Upper lobe of left lung (tissue), 6 donors: ENCODE results near the gene TCP11. TPM values are rescaled to one million over a fixed set of nuclear protein-coding genes. Genes with fewer than 3 reads are reported as not detected.

Experiments
- ATAC-seq, 2 donors: fragments of 200-7000 bp; cut with Tn5 transposase; one replicate each; pipeline ENCODE4 v1.9.1; 2022; ENCODE audit warnings: mild to moderate bottlenecking in 2 of 2, moderate library complexity in 2 of 2; ENCODE audit not compliant: low FRiP score in 2 of 2
- DNase-seq, 2 donors: peaks; one replicate each; pipeline ENCODE4 v3.0.0-alpha.2; 2019 to 2020
- H3K27ac ChIP-seq, 4 donors: fragments of 200-600 bp; sonication (generic); one replicate each; pipeline ENCODE4 v1.5.1; 2016 to 2019
- H3K27me3 ChIP-seq, 4 donors: fragments of 200-600 bp; sonication (generic); one replicate each; pipeline ENCODE4 v1.5.1; 2017 to 2019
- H3K36me3 ChIP-seq, 4 donors: fragments of 200-600 bp; sonication (generic); one replicate each; pipeline ENCODE4 v1.5.1; 2016 to 2019
- H3K4me1 ChIP-seq, 4 donors: fragments of 200-600 bp; sonication (generic); one replicate each; pipeline ENCODE4 v1.5.1; 2018 to 2019
- H3K4me3 ChIP-seq, 4 donors: fragments of 200-600 bp; sonication (generic); one replicate each; pipeline ENCODE4 v1.5.1; 2017 to 2019; ENCODE audit warnings: mild to moderate bottlenecking in 2 of 4, moderate library complexity in 1 of 4
- H3K9me3 ChIP-seq, 4 donors: fragments of 200-600 bp; sonication (generic); one replicate each; pipeline ENCODE4 v1.5.1; 2018 to 2019
- EP300 ChIP-seq, 4 donors: sonication (generic); formaldehyde crosslinking; IDR thresholded peaks; one replicate each; pipeline ENCODE4 v1.5.1; 2017; ENCODE audit warnings: antibody characterized with exemption in 4 of 4, control low read depth in 2 of 4
- POLR2A ChIP-seq, 4 donors: fragments of 450-650 bp; IDR thresholded peaks; one replicate each; pipeline ENCODE4 v1.5.1; 2016 to 2017; ENCODE audit warnings: antibody characterized with exemption in 4 of 4, mild to moderate bottlenecking in 2 of 4
- POLR2AphosphoS5 ChIP-seq, 2 donors: sonication (generic); formaldehyde crosslinking; IDR thresholded peaks; one replicate each; pipeline ENCODE4 v1.5.1; 2017; ENCODE audit warnings: antibody characterized with exemption in 2 of 2
- WGBS, 2 donors: methylation state at CpG; one replicate each; pipeline ENCODE4 v1.1.5; 2017 to 2018; 5-methylcytosine and 5-hydroxymethylcytosine counted together
- total RNA-seq, 6 donors: library from RNA; depleted of rRNA in 4 of 6; stranded (reverse); fragments of >200 nt in 4 of 6; gene quantifications; one replicate each; pipeline versions ENCODE4 v1.1.0 to v1.2.1, GENCODE V29; 2016 to 2021
- TF ChIP-seq, protein P1 (sequence below), 6 experiments: fragments of 450-650 bp in 4 of 6; fragments of 200-600 bp in 2 of 6; sonication (generic) in 2 of 6; IDR thresholded peaks; one replicate each; pipeline ENCODE4 v1.5.1; 2016 to 2019; ENCODE audit warnings: antibody characterized with exemption in 6 of 6
- donor health status: DM: no; HTN: no; CAD: no; lungs with moderate emphysema.
- donor health status: DM: no; HTN: yes; CAD: no; lungs with severe emphysema.

The TCP11 gene
- total RNA-seq, 6 donors from 2014 or later = 0.30 to 0.89 (median 0.46) TPM; not detected in 3

- no peaks in the 10 kb centered on the region for H3K27me3 ChIP-seq
- H3K27ac ChIP-seq = peak overlapping the region; percentile 34 to 76 (median 56)
- H3K4me1 ChIP-seq = peaks cover 10 to 26% (median 16%) of the 10 kb centered on the region in 4 donors
- H3K9me3 ChIP-seq = no peaks in the 10 kb centered on the region
- WGBS, 2 donors = 23 to 40% methylated on average over 5 to 6 of the region's 6 CpGs
- H3K36me3 ChIP-seq = no peaks in the 10 kb centered on the region
- peak; percentile 18 to 73 for DNase-seq
- no peak overlapping the region for H3K4me3 ChIP-seq
- TF ChIP-seq POLR2AphosphoS5 (IDR thresholded peaks at IDR 0.05) (no peak), EP300 (IDR thresholded peaks at IDR 0.05) (no peak), POLR2A (IDR thresholded peaks at IDR 0.05) (no peak)
- TF ChIP-seq, protein P1, sequence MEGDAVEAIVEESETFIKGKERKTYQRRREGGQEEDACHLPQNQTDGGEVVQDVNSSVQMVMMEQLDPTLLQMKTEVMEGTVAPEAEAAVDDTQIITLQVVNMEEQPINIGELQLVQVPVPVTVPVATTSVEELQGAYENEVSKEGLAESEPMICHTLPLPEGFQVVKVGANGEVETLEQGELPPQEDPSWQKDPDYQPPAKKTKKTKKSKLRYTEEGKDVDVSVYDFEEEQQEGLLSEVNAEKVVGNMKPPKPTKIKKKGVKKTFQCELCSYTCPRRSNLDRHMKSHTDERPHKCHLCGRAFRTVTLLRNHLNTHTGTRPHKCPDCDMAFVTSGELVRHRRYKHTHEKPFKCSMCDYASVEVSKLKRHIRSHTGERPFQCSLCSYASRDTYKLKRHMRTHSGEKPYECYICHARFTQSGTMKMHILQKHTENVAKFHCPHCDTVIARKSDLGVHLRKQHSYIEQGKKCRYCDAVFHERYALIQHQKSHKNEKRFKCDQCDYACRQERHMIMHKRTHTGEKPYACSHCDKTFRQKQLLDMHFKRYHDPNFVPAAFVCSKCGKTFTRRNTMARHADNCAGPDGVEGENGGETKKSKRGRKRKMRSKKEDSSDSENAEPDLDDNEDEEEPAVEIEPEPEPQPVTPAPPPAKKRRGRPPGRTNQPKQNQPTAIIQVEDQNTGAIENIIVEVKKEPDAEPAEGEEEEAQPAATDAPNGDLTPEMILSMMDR (IDR thresholded peaks at IDR 0.05) = no peak
- ATAC-seq = peak in 1 of 2 donors; percentile 65
These were observed 44.2 kb upstream of the TCP11 start for GRCh38 chr6:35185302-35185681.

GRCh38 chr6:35184580-35185301 is 43.6 kb upstream of the TCP11 start:
- H3K9me3 ChIP-seq = no peaks in the 10 kb centered on the region
- DNase-seq = no peak
- WGBS, 2 donors = 65 to 67% methylated on average over 9 of the region's 9 CpGs
- peaks cover 10 to 28% (median 16%) of the 10 kb centered on the region in 4 donors for H3K4me1 ChIP-seq
- no peak for ATAC-seq
- no peak overlapping the region for H3K4me3 ChIP-seq
- peak overlapping the region in 2 of 4 donors; percentile 34 to 76 for H3K27ac ChIP-seq
- no peaks in the 10 kb centered on the region for H3K36me3 ChIP-seq
- TF ChIP-seq EP300 (IDR thresholded peaks at IDR 0.05) (no peak), POLR2AphosphoS5 (IDR thresholded peaks at IDR 0.05) (no peak), POLR2A (IDR thresholded peaks at IDR 0.05) (no peak)
- TF ChIP-seq, protein P1 (IDR thresholded peaks at IDR 0.05) = no peak
- H3K27me3 ChIP-seq = no peaks in the 10 kb centered on the region

- no peak overlapping the region for H3K27ac ChIP-seq
- no peaks in the 10 kb centered on the region for H3K9me3 ChIP-seq
- H3K4me3 ChIP-seq = no peak overlapping the region
- WGBS, 2 donors = 94 to 100% methylated on average over 2 of the region's 2 CpGs
- no peak for ATAC-seq
- H3K36me3 ChIP-seq = no peaks in the 10 kb centered on the region
- H3K4me1 ChIP-seq = peaks cover 10 to 33% (median 16%) of the 10 kb centered on the region in 4 donors
- H3K27me3 ChIP-seq = no peaks in the 10 kb centered on the region
- DNase-seq = no peak
- TF ChIP-seq EP300 (IDR thresholded peaks at IDR 0.05) = no peak
- TF ChIP-seq POLR2A (IDR thresholded peaks at IDR 0.05) = no peak
- no peak for TF ChIP-seq POLR2AphosphoS5 (IDR thresholded peaks at IDR 0.05)
- TF ChIP-seq, protein P1 (IDR thresholded peaks at IDR 0.05) = no peak
These were observed 42.8 kb upstream of the TCP11 start for GRCh38 chr6:35183935-35184334.

DNA sequence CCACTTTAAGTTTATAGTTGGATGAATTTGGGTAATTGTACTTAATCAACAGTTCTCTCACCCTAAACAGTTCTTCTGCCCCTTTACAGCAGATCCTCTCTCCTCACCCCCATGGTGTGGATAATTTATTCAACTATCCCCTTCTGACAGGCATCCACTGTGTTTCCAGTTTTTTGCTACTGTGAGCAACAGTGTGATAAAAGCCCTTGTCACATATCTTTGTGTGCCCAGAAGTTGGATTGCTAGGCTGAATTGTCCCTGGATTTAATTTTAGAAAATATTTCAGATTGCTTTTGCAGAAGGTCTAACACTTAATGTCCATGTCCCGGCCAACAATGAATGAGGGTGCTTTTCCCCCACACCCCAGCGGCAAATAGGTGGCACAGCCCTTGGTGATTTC is 42.1 kb upstream of the TCP11 start:
- Histone ChIP-seq H3K4me3 (no peak overlapping the region), H3K36me3 (no peaks in the 10 kb centered on the region), H3K27ac (peak overlapping the region in 1 of 4 donors; percentile 21), H3K27me3 (no peaks in the 10 kb centered on the region), H3K9me3 (no peaks in the 10 kb centered on the region), H3K4me1 (peaks cover 10 to 33% (median 16%) of the 10 kb centered on the region in 4 donors)
- no peak for DNase-seq
- no peak for ATAC-seq
- WGBS, 2 donors = 73 to 90% methylated on average over 2 of the region's 2 CpGs
- TF ChIP-seq POLR2A (IDR thresholded peaks at IDR 0.05) = no peak
- TF ChIP-seq EP300 (IDR thresholded peaks at IDR 0.05) = no peak
- TF ChIP-seq POLR2AphosphoS5 (IDR thresholded peaks at IDR 0.05) = no peak
- TF ChIP-seq, protein P1 (IDR thresholded peaks at IDR 0.05) = no peak
